HG03025 (cell line): ENCODE data around the gene PRELID3B.

Experiments used
- ATAC-seq: cut with Tn5 transposase; IDR thresholded peaks from one replicate; pipeline ENCODE4 v1.9.1; 2021; ENCODE audit warnings: mild to moderate bottlenecking, moderate library complexity; ENCODE audit not compliant: unreplicated experiment, low FRiP score

PRELID3B gene

GRCh38 chr20:59000326-59000725 is 42.3 kb downstream of the PRELID3B start:
- ATAC-seq: no peak

- ATAC-seq: no peak
These were observed 43.9 kb downstream of the PRELID3B start for GRCh38 chr20:58998656-58999055.

DNA sequence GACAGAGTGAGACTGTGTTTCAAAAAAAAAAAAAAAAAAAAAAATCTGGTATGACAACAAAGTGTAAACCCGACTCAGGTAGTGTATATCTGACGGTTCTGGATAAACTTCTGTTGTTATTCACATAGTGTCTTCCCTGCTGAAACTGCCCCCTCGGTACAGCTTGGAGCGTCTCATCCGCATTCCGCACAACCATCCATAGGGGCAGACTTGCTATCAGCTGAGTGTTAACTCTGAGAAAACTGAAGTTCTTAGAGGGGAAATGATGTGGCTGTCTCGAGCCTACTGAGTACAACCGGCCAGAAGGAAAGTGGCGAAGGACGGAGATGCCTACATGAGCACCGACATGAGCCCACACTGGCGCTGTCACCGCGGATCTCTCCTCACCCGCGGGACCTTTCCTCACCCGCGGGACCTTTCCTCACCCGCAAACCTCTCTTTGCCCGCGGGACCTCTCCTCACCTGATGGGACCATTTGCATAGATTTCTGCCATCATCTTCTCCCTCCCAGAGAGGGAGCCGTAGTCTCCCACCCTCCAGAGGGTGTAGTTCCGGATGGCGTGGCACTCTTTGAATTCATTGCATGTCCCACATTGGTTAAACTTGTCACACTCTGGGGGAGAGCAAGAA is 45.3 kb downstream of the PRELID3B start:
- no peak for ATAC-seq

GRCh38 chr20:58996226-58996611 is 46.4 kb downstream of the PRELID3B start:
- ATAC-seq: no peak

DNA sequence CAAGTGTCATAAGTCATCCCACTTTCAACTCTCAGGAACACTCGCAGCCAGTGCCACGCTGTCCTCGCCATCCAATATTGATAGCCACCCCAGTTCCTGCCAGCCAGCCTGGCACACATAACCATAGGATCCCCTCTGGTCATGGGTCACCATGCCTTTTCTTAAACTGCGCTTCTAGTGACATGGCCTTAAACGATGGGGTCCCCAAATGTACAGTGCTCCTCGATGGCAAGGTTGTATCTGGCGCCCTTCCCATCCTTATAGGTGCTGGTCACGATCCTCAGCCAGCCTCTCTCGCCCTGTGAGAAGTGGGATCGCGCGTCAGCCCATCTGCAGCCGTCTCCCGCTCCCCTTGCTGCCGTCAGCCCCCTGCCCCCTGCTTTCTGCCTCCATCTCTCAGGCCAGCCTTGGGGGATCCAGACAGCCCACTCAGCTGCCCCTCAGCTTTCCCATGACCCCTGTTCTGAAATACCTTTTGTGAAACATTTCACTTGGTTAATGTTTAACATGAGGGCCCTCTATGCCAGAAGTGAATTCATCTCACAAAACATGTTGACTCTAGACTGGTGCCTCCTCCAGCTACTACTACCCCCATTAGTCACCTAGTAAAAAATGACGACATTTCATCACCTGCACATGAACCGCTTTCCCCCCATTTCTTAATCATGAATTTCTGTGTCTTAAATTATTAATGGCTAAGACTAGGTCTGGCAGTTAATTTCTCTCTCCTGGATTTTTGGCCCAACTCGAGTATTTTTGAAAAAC is 46.9 kb downstream of the PRELID3B start:
- ATAC-seq: no peak

GRCh38 chr20:58994390-58995159 is 48.0 kb downstream of the PRELID3B start:
- ATAC-seq: no peak

DNA sequence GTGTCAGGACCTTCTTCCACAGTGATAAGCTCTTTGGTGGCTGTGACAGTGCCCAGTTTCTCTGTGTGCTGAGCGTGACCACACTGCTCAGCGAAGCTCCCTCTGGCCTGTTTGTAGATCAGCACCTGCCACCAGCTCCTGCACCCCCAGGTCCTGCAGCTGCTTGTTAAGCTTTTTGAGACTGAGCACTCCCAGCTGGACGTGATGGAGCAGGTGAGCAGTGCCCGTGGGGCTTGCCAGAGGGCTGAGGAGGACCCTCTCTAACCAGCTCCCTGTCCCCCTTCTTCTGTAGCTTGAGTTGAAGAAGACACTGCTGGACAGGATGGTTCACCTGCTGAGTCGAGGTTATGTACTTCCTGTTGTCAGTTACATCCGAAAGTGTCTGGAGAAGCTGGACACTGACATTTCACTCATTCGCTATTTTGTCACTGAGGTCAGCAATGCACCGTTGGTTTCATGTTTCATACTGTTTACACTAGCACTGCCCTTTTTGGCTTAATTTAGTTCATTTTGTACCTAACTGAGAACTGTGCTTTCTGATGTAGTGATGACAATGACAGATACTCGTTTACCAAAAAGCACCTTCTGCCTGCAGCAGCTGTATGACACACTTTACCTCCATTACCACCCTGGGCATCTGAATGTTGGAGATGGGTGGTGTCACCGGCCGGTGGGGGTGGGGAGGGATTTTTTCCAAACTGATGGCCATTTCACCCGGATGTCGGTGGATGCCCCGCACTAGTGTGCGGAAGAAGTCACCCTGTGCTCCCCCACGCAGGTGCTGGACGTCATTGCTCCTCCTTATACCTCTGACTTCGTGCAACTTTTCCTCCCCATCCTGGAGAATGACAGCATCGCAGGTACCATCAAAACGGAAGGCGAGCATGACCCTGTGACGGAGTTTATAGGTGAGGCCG is 49.0 kb downstream of the PRELID3B start:
- no peak for ATAC-seq

GRCh38 chr20:58992911-58993310 is 49.7 kb downstream of the PRELID3B start:
- ATAC-seq: no peak

- no peak for ATAC-seq
These were observed 50.9 kb downstream of the PRELID3B start for GRCh38 chr20:58991715-58992114.

DNA sequence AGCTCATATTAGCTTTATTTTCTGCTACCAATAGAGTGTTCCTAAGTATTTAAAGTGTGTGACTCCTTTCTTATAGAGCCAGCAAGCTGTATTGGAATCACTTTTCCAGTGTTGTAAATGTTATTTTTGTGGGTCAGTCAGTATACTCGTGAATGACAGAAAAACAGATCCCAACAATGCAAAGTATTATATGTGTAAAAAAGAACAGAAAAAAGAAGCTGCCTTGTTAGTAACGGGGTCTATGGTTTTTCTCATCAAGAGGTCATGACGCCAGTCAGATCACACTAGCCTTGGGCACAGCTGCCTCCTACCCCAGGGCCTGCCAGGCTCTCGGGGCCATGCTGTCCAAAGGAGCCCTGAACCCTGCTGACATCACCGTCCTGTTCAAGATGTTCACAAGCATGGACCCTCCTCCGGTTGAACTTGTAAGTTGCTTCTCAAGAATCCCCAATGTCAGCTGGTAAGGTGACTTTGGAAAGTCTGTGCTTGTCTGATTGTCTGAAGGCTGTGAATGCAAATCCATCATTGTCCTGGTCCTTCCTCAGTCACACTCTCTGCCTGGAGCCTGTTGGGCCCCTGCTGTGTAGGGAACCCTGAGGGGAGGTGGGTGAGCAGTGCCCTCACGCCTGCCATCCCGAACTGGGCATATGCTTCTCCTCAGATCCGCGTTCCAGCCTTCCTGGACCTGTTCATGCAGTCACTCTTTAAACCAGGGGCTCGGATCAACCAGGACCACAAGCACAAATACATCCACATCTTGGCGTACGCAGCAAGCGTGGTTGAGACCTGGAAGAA is 51.7 kb downstream of the PRELID3B start:
- no peak for ATAC-seq

GRCh38 chr20:58989196-58989595 is 53.4 kb downstream of the PRELID3B start:
- ATAC-seq: no peak

- ATAC-seq: no peak
These were observed 54.1 kb downstream of the PRELID3B start for GRCh38 chr20:58988565-58988882.

GRCh38 chr20:58987790-58988564 is 54.6 kb downstream of the PRELID3B start:
- no peak for ATAC-seq

- ATAC-seq: no peak
These were observed 55.5 kb downstream of the PRELID3B start for GRCh38 chr20:58986968-58987517.

DNA sequence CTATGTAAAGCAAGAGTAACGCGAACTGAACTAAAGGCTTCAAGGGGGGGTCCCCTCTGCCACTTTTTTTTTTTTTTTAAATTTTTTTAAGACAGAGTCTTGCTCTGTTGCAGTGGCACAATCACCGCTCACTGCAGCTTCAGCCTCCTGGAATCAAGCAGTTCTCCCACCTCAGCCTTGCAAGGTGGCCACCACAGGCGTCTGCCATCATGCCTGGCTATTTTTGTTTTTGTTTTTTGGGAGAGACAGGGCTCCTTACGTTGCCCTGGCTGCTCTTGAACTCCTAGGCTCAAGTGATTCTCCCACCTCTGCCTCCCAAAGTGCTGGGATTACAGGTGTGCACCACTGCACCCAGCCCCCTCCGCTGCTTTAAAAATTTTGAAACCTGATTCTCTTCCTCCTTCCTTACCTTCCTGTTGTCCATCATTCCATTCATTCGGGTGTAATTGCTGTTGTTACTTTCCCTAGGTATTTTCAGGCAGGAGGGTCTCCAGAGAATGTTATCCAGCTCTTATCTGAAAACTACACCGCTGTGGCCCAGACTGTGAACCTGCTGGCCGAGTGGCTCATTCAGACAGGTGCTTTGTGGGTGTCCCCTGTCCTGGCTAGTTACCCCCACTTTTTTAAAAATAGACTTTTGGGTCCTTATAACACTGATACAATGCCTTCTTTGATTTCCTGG is 56.2 kb downstream of the PRELID3B start:
- no peak for ATAC-seq

DNA sequence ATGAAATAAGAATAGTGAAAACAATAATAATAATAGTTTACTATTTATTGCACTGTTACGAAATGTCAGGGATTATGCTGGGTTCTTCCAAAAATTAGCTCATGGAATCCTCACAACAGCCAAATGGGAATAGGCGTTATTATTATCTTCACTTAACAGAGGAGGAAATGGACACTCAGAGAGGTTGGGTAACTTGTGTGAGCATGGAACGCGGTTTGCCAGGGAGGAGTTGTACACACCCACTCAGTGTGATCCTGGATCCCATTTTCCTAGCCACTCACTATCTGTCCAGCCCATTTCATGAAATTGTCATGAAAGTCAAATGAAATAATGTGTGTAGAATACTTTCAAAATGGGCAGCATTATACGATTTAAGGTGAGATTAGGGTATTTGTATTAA is 56.9 kb downstream of the PRELID3B start:
- ATAC-seq: no peak

DNA sequence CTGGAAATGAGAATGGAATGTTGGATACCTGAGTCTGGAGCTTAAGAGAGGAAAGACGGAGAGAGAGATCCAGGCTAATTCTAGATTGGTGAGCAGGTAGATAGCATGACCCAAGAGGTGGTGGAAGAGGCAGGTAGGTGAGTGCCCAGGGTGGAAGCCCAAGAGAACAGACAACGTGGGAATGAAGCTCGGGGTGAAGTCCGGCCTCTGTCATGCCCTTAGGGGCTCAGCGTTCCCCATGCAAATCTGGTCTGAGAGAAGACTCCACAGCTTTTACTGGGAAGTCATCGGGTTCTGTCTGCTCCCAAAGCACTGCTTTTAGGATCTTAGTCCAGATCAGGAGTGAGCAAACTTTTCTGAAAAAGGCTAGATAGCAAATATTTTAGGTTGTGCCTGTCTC is 57.9 kb downstream of the PRELID3B start:
- no peak for ATAC-seq
